H1 (cell line): ENCODE data around the gene RAB5A. TPM values are rescaled to one million over a fixed set of nuclear protein-coding genes. Genes with fewer than 3 reads are reported as not detected.

ENCODE experiments used
- CTCF ChIA-PET: fragments of 300-600 bp; sonication (Branson Sonifier 250); formaldehyde crosslinking; loops from one replicate; lab custom pipeline; 2021; ENCODE audit not compliant: partially characterized antibody; lab: Charles Lee
- POLR2A ChIA-PET: fragments of 300-600 bp; sonication (Branson Sonifier 250); formaldehyde crosslinking; loops from one replicate; lab custom pipeline; 2021; ENCODE audit warnings: inconsistent platforms; ENCODE audit not compliant: partially characterized antibody; lab: Charles Lee
- DNase-seq, 2 experiments: peaks; one replicate each; pipeline versions ENCODE4 v3.0.0 to v3.0.0-alpha.2; 2010 to 2022; ENCODE audit warnings: low spot score in 2 of 2, low read depth in 1 of 2, mixed read lengths in 1 of 2
- FAIRE-seq: peaks from 2 replicates; lab custom pipeline; 2011; peaks lifted over from hg19 to GRCh38; lab: Jason Lieb, UNC
- H2AFZ ChIP-seq: 2 replicates; pipeline ENCODE4 v1.8.1; 2012; ENCODE audit warnings: low read length, inconsistent platforms
- H2AK5ac ChIP-seq: 2 replicates; pipeline ENCODE4 v1.6.1; 2013; ENCODE audit warnings: low read depth, low read length
- H2BK120ac ChIP-seq: replicated peaks from 2 replicates; pipeline ENCODE3; 2013; ENCODE audit warnings: low read depth, low read length, inconsistent platforms
- H2BK12ac ChIP-seq: 2 replicates; pipeline ENCODE4 v1.6.1; 2013; ENCODE audit warnings: low read depth, low read length
- H2BK15ac ChIP-seq: 2 replicates; pipeline ENCODE4 v1.6.1; 2013; ENCODE audit warnings: low read length
- H2BK20ac ChIP-seq: 2 replicates; pipeline ENCODE4 v1.6.1; 2013; ENCODE audit warnings: low read length
- H2BK5ac ChIP-seq: 2 replicates; pipeline ENCODE4 v1.6.1; 2013; ENCODE audit warnings: low read depth, low read length
- H3K14ac ChIP-seq: 2 replicates; pipeline ENCODE4 v1.6.1; 2013; ENCODE audit warnings: inconsistent platforms; ENCODE audit not compliant: insufficient read length
- H3K18ac ChIP-seq: 2 replicates; pipeline ENCODE4 v1.6.1; 2013; ENCODE audit warnings: low read length; ENCODE audit errors: extremely low read depth
- H3K23ac ChIP-seq: 2 replicates; pipeline ENCODE4 v1.6.1; 2013; ENCODE audit warnings: inconsistent platforms; ENCODE audit not compliant: insufficient read length
- H3K23me2 ChIP-seq: 2 replicates; pipeline ENCODE4 v1.6.1; 2013; ENCODE audit warnings: low read depth, low read length
- H3K27ac ChIP-seq: 2 replicates; pipeline ENCODE4 v1.6.1; 2011; ENCODE audit warnings: low read depth, low read length, inconsistent platforms
- H3K27me3 ChIP-seq, 4 experiments: replicated peaks in 1 of 4; 1 replicate in 1 of 4; 2 replicates in 3 of 4; pipeline versions ENCODE4 v1.6.1 to v1.8.1; 2011 to 2013; ENCODE audit warnings: low read length in 3 of 4, mild to moderate bottlenecking in 3 of 4, inconsistent platforms in 2 of 4, mixed read lengths in 2 of 4, moderate library complexity in 1 of 4; ENCODE audit not compliant: control insufficient read depth in 3 of 4, insufficient read depth in 3 of 4; ENCODE audit errors: extremely low read depth in 1 of 4
- H3K36me3 ChIP-seq, 4 experiments: 2 replicates each; pipeline versions ENCODE4 v1.6.1 to v1.8.1; 2011 to 2013; ENCODE audit warnings: mild to moderate bottlenecking in 4 of 4, low read length in 3 of 4, moderate library complexity in 2 of 4, control low read depth in 1 of 4, inconsistent platforms in 1 of 4; ENCODE audit not compliant: insufficient read depth in 4 of 4, control insufficient read depth in 2 of 4
- H3K4ac ChIP-seq: replicated peaks from 2 replicates; pipeline ENCODE3; 2013; ENCODE audit warnings: low read length, low read depth, mixed read lengths, inconsistent platforms; ENCODE audit not compliant: insufficient read length
- H3K4me1 ChIP-seq, 4 experiments: replicated peaks in 1 of 4; 1 replicate in 1 of 4; 2 replicates in 3 of 4; pipeline versions ENCODE4 v1.6.1 to v1.8.1; 2011 to 2013; ENCODE audit warnings: low read length in 3 of 4, inconsistent platforms in 2 of 4, mixed read lengths in 1 of 4; ENCODE audit not compliant: insufficient read depth in 4 of 4, control insufficient read depth in 3 of 4
- H3K4me2 ChIP-seq, 2 experiments: 2 replicates each; pipeline versions ENCODE4 v1.6.1 to v1.8.1; 2011 to 2013; ENCODE audit warnings: low read depth in 2 of 2, low read length in 2 of 2, control low read depth in 1 of 2, inconsistent platforms in 1 of 2, mild to moderate bottlenecking in 1 of 2; ENCODE audit not compliant: insufficient read depth in 1 of 2
- H3K4me3 ChIP-seq, 4 experiments: fragments of 200-600, 300-600 bp in 1 of 4; sonication (generic), shearing (Covaris generic), sonication (Bioruptor Twin) in 1 of 4; 2 replicates each; pipeline versions ENCODE4 v1.5.1 to v1.8.1; 2011 to 2016; ENCODE audit warnings: low read length in 4 of 4, low read depth in 3 of 4, control low read depth in 2 of 4, inconsistent platforms in 2 of 4, mild to moderate bottlenecking in 2 of 4, mixed read lengths in 1 of 4, moderate library complexity in 1 of 4; ENCODE audit not compliant: insufficient read depth in 2 of 4; ENCODE audit errors: extremely low read depth in 1 of 4
- H3K56ac ChIP-seq: replicated peaks from 2 replicates; pipeline ENCODE3; 2013; ENCODE audit warnings: low read depth, mild to moderate bottlenecking, mixed read lengths, low read length, inconsistent platforms; ENCODE audit not compliant: insufficient read length
- H3K79me1 ChIP-seq: 2 replicates; pipeline ENCODE4 v1.6.1; 2013; ENCODE audit warnings: low read depth, low read length, control low read depth
- H3K79me2 ChIP-seq, 2 experiments: 2 replicates each; pipeline versions ENCODE4 v1.6.1 to v1.8.1; 2012 to 2013; ENCODE audit warnings: low read length in 2 of 2, mild to moderate bottlenecking in 2 of 2, inconsistent platforms in 1 of 2; ENCODE audit not compliant: insufficient read depth in 2 of 2, control insufficient read depth in 1 of 2
- H3K9ac ChIP-seq, 4 experiments: replicated peaks in 1 of 4; 1 replicate in 1 of 4; 2 replicates in 3 of 4; pipeline versions ENCODE4 v1.6.1 to v1.8.1; 2011 to 2013; ENCODE audit warnings: low read depth in 3 of 4, low read length in 3 of 4, control low read depth in 2 of 4, mild to moderate bottlenecking in 2 of 4, moderate library complexity in 2 of 4, inconsistent platforms in 1 of 4; ENCODE audit errors: extremely low read depth in 1 of 4
- H3K9me3 ChIP-seq, 2 experiments: 2 replicates each; pipeline versions ENCODE4 v1.6.1 to v1.8.1; 2012 to 2013; ENCODE audit warnings: mild to moderate bottlenecking in 2 of 2, moderate library complexity in 2 of 2, control low read depth in 1 of 2, inconsistent platforms in 1 of 2, low read depth in 1 of 2, low read length in 1 of 2, mixed read lengths in 1 of 2; ENCODE audit not compliant: insufficient read depth in 2 of 2
- H4K20me1 ChIP-seq, 2 experiments: replicated peaks in 1 of 2; 2 replicates each; pipeline versions ENCODE3 to v1.8.1; 2011 to 2013; ENCODE audit warnings: inconsistent platforms in 2 of 2, low read length in 2 of 2, mild to moderate bottlenecking in 1 of 2; ENCODE audit not compliant: insufficient read depth in 2 of 2, control insufficient read depth in 1 of 2
- H4K5ac ChIP-seq: 2 replicates; pipeline ENCODE4 v1.6.1; 2013; ENCODE audit warnings: low read length, low read depth, mixed read lengths, inconsistent platforms; ENCODE audit not compliant: insufficient read length
- H4K8ac ChIP-seq: 2 replicates; pipeline ENCODE4 v1.8.0; 2013; ENCODE audit warnings: mild to moderate bottlenecking, moderate library complexity, low read length, inconsistent platforms; ENCODE audit not compliant: insufficient read depth; ENCODE audit errors: extremely low read depth
- H4K91ac ChIP-seq: replicated peaks from 2 replicates; pipeline ENCODE3; 2013; ENCODE audit warnings: low read length, mixed read lengths, inconsistent platforms; ENCODE audit not compliant: insufficient read length
- CBX5 ChIP-seq: fragments of 300-800, 300-1000 bp; sonication (generic); IDR thresholded peaks from 2 replicates; pipeline ENCODE4 v1.7.1; 2016; ENCODE audit warnings: antibody characterized with exemption, low read length, low read depth
- JUND ChIP-seq: IDR thresholded peaks from 2 replicates; pipeline ENCODE4 v1.6.1; 2011; ENCODE audit warnings: mild to moderate bottlenecking, improper control_type of control experiment, low read length
- POLR2A ChIP-seq, 2 experiments: IDR thresholded peaks; 1 replicate in 1 of 2; 2 replicates in 1 of 2; pipeline ENCODE4 v1.6.1; 2011; ENCODE audit warnings: low read depth in 2 of 2, low read length in 2 of 2, mild to moderate bottlenecking in 2 of 2; ENCODE audit errors: control extremely low read depth in 1 of 2
- RAD21 ChIP-seq, 2 experiments: IDR thresholded peaks in 1 of 2; conservative IDR thresholded peaks in 1 of 2; 2 replicates each; pipeline ENCODE4 v1.6.1; 2011; ENCODE audit warnings: low read depth in 2 of 2, low read length in 2 of 2, improper control_type of control experiment in 1 of 2, inconsistent platforms in 1 of 2, mild to moderate bottlenecking in 1 of 2, moderate library complexity in 1 of 2
- WGBS, 2 experiments: shearing (Covaris generic) in 1 of 2; methylation state at CpG; one replicate each; pipeline versions ENCODE4 v1.1.6 to v1.1.7; 2013 to 2015; ENCODE audit warnings: low lambda C conversion rate in 2 of 2, mixed read lengths in 2 of 2, inconsistent platforms in 1 of 2, low coverage in 1 of 2, missing lambda C conversion rate in 1 of 2; ENCODE audit not compliant: insufficient replicate concordance in 2 of 2, insufficient coverage in 1 of 2, insufficient read length in 1 of 2; ENCODE audit errors: extremely low coverage in 1 of 2, missing lambda C conversion rate in 1 of 2; 5-methylcytosine and 5-hydroxymethylcytosine counted together
- polyA plus RNA-seq, 7 experiments: library from polyadenylated mRNA; depleted of rRNA in 3 of 7; stranded (reverse) in 5 of 7; unstranded in 2 of 7; fragments of >200 nt in 5 of 7; fragments of 200-250 nt in 2 of 7; gene quantifications; 1 replicate in 5 of 7; 2 replicates in 1 of 7; 4 replicates in 1 of 7; pipeline versions ENCODE4 v1.2.1 to v1.2.3, GENCODE V29; 2011 to 2013; ENCODE audit warnings: missing spikeins in 2 of 7, mixed read lengths in 2 of 7
- total RNA-seq: library from RNA; stranded (reverse); fragmentation: NEBNext Ultra II Directional; extraction: Animal tissue kit (Norgen Biotek cat#: 25700); gene quantifications from 2 replicates; pipeline ENCODE4 v1.2.1, GENCODE V29; 2021

Gene RAB5A
- total and polyA plus RNA-seq, 2 of the 8 experiments (the other 6 are each of a cell fraction or from before 2014, with no cell fraction given) = 22.4 to 77.7 TPM

DNA sequence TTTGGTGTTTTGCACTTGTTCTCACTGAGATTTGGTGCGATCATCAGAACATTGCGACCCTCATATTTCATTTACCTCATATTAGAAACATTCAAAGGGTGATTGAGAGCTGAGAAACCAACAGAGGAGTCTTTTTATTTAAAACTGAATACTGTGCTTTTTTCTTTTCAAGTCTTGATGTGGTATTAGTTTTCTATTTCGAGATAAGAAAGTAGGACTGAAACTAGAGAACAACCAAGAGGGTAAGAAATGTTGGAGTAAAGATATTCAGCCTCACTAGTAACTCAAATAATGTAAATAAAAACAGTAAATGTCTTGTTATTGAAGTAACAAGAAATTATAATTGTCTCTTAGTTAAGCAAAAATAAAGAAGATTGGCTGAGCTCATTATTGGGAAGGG is 39.4 kb upstream of the RAB5A start:
- H3K14ac ChIP-seq = no peak overlapping the region
- FAIRE-seq (no peak), DNase-seq (no peak)
- no peak overlapping the region for H3K4me2 ChIP-seq
- no peak overlapping the region for H2AK5ac ChIP-seq
- H3K4me1 ChIP-seq = no peaks in the 10 kb centered on the region
- no peak overlapping the region for H4K8ac ChIP-seq
- H3K23me2 ChIP-seq = no peaks in the 10 kb centered on the region
- no peak overlapping the region for H2BK20ac ChIP-seq
- no peak overlapping the region for H3K23ac ChIP-seq
- no peaks in the 10 kb centered on the region for H3K36me3 ChIP-seq
- no peak overlapping the region for H3K56ac ChIP-seq
- no peaks in the 10 kb centered on the region for H3K27me3 ChIP-seq
- no peak overlapping the region for H3K27ac ChIP-seq
- no peak overlapping the region for H2BK12ac ChIP-seq
- POLR2A ChIA-PET = no interaction called here
- H3K9me3 ChIP-seq = 0 out of 4 replicates have a peak, but pooled peaks cover 0 to 3% of the 10 kb centered on the region in 2 experiments
- H2BK5ac ChIP-seq = no peak overlapping the region
- H3K79me1 ChIP-seq = no peaks in the 10 kb centered on the region
- no peak overlapping the region for H2BK15ac ChIP-seq
- no peak overlapping the region for H3K4me3 ChIP-seq
- no peak overlapping the region for H4K5ac ChIP-seq
- no peaks in the 10 kb centered on the region for H4K20me1 ChIP-seq
- no peak overlapping the region for H4K91ac ChIP-seq
- 95% methylated on average over 3 of the region's 3 CpGs; no CpG with 5 or more reads in 1 of the 2 experiments for WGBS, 2 experiments
- no peak overlapping the region for H3K4ac ChIP-seq
- H3K18ac ChIP-seq = no peak overlapping the region
- H3K9ac ChIP-seq = no peak overlapping the region
- H2AFZ ChIP-seq = no peak overlapping the region
- CTCF ChIA-PET = interaction anchor here (0.6 to 1.1 kb wide), 2 partner anchors 14 to 96 kb away, joined by 3 read pairs; no protein-coding TSS in a partner anchor
- H3K79me2 ChIP-seq = no peaks in the 10 kb centered on the region
- no peak for TF ChIP-seq POLR2A (IDR thresholded peaks at IDR 0.05; ENCODE audit: control extremely low read depth in 1 of 2, low read depth in 2 of 2, low read length in 2 of 2)
- TF ChIP-seq CBX5 = no peak
- TF ChIP-seq RAD21 (IDR thresholded peaks at IDR 0.05 in 1 of 2, conservative IDR thresholded peaks at IDR 0.05 in 1 of 2; ENCODE audit: low read depth in 2 of 2, low read length in 2 of 2) = no peak
- TF ChIP-seq JUND = no peak
- H2BK120ac ChIP-seq = no peak overlapping the region
